ENCODE data around the gene CACNG6.
"Not testable (repeated sequence)": the region's sequence is repeated elsewhere in the genome, so short reads cannot be mapped to it uniquely, and the experiment has no call there.

Gene CACNG6

GRCh38 chr19:54021932-54022331 lies 30.5 kb downstream of the CACNG6 start:
- H3K4me3 ChIP-seq (ENCODE audit: low read length in 2 of 2) = no peak overlapping the region
- H3K9me3 ChIP-seq (ENCODE audit: control insufficient read depth in 2 of 2, low read length in 2 of 2) = no peaks in the 10 kb centered on the region
- no peak overlapping the region for H3K27ac ChIP-seq (ENCODE audit: low read depth in 2 of 2, low read length in 2 of 2)
- no peaks in the 10 kb centered on the region for H3K27me3 ChIP-seq (ENCODE audit: control insufficient read depth in 2 of 2, insufficient read depth in 2 of 2, low read length in 2 of 2)
- H3K4me1 ChIP-seq (ENCODE audit: control insufficient read depth in 2 of 2, insufficient read depth in 2 of 2, low read length in 2 of 2) = peaks cover 0 to 3% of the 10 kb centered on the region in 2 donors
- H3K9ac ChIP-seq (ENCODE audit: low read depth in 1 of 2, low read length in 2 of 2) = no peak overlapping the region
- H3K36me3 ChIP-seq (ENCODE audit: control insufficient read depth in 2 of 2, insufficient read depth in 2 of 2, low read length in 2 of 2) = no peaks in the 10 kb centered on the region

GRCh38 chr19:54023191-54023590 lies 31.8 kb downstream of the CACNG6 start:
- Histone ChIP-seq H3K9me3 (ENCODE audit: control insufficient read depth in 2 of 2, low read length in 2 of 2) (no peaks in the 10 kb centered on the region), H3K9ac (ENCODE audit: low read depth in 1 of 2, low read length in 2 of 2) (no peak overlapping the region), H3K36me3 (ENCODE audit: control insufficient read depth in 2 of 2, insufficient read depth in 2 of 2, low read length in 2 of 2) (no peaks in the 10 kb centered on the region), H3K27ac (ENCODE audit: low read depth in 2 of 2, low read length in 2 of 2) (no peak overlapping the region), H3K4me3 (ENCODE audit: low read length in 2 of 2) (no peak overlapping the region), H3K4me1 (ENCODE audit: control insufficient read depth in 2 of 2, insufficient read depth in 2 of 2, low read length in 2 of 2) (peaks cover 0 to 3% of the 10 kb centered on the region in 2 donors), H3K27me3 (ENCODE audit: control insufficient read depth in 2 of 2, insufficient read depth in 2 of 2, low read length in 2 of 2) (no peaks in the 10 kb centered on the region)

- H3K4me1 ChIP-seq (ENCODE audit: control insufficient read depth in 2 of 2, insufficient read depth in 2 of 2, low read length in 2 of 2) = peaks cover 0 to 3% of the 10 kb centered on the region in 2 donors
- no peaks in the 10 kb centered on the region for H3K27me3 ChIP-seq (ENCODE audit: control insufficient read depth in 2 of 2, insufficient read depth in 2 of 2, low read length in 2 of 2)
- no peak overlapping the region for H3K4me3 ChIP-seq (ENCODE audit: low read length in 2 of 2)
- no peaks in the 10 kb centered on the region for H3K9me3 ChIP-seq (ENCODE audit: control insufficient read depth in 2 of 2, low read length in 2 of 2)
- H3K27ac ChIP-seq (ENCODE audit: low read depth in 2 of 2, low read length in 2 of 2) = no peak overlapping the region
- H3K9ac ChIP-seq (ENCODE audit: low read depth in 1 of 2, low read length in 2 of 2) = no peak overlapping the region
- H3K36me3 ChIP-seq (ENCODE audit: control insufficient read depth in 2 of 2, insufficient read depth in 2 of 2, low read length in 2 of 2) = no peaks in the 10 kb centered on the region
Observed at GRCh38 chr19:54024660-54025059, 33.2 kb downstream of the CACNG6 start.

- Histone ChIP-seq H3K9ac (ENCODE audit: low read depth in 1 of 2, low read length in 2 of 2) (no peak overlapping the region), H3K9me3 (ENCODE audit: control insufficient read depth in 2 of 2, low read length in 2 of 2) (no peaks in the 10 kb centered on the region), H3K27me3 (ENCODE audit: control insufficient read depth in 2 of 2, insufficient read depth in 2 of 2, low read length in 2 of 2) (no peaks in the 10 kb centered on the region), H3K4me1 (ENCODE audit: control insufficient read depth in 2 of 2, insufficient read depth in 2 of 2, low read length in 2 of 2) (no peaks in the 10 kb centered on the region), H3K4me3 (ENCODE audit: low read length in 2 of 2) (no peak overlapping the region), H3K27ac (ENCODE audit: low read depth in 2 of 2, low read length in 2 of 2) (no peak overlapping the region), H3K36me3 (ENCODE audit: control insufficient read depth in 2 of 2, insufficient read depth in 2 of 2, low read length in 2 of 2) (no peaks in the 10 kb centered on the region)
Observed at GRCh38 chr19:54026656-54027055, 35.2 kb downstream of the CACNG6 start.

GRCh38 chr19:54029301-54029700 lies 37.9 kb downstream of the CACNG6 start:
- Histone ChIP-seq H3K4me3 (ENCODE audit: low read length in 2 of 2) (no peak overlapping the region), H3K27me3 (ENCODE audit: control insufficient read depth in 2 of 2, insufficient read depth in 2 of 2, low read length in 2 of 2) (no peaks in the 10 kb centered on the region), H3K9ac (ENCODE audit: low read depth in 1 of 2, low read length in 2 of 2) (no peak overlapping the region), H3K36me3 (ENCODE audit: control insufficient read depth in 2 of 2, insufficient read depth in 2 of 2, low read length in 2 of 2) (no peaks in the 10 kb centered on the region), H3K27ac (ENCODE audit: low read depth in 2 of 2, low read length in 2 of 2) (no peak overlapping the region), H3K9me3 (ENCODE audit: control insufficient read depth in 2 of 2, low read length in 2 of 2) (no peaks in the 10 kb centered on the region), H3K4me1 (ENCODE audit: control insufficient read depth in 2 of 2, insufficient read depth in 2 of 2, low read length in 2 of 2) (no peaks in the 10 kb centered on the region)

- Histone ChIP-seq H3K4me1 (ENCODE audit: control insufficient read depth in 2 of 2, insufficient read depth in 2 of 2, low read length in 2 of 2) (no peaks in the 10 kb centered on the region), H3K9me3 (ENCODE audit: control insufficient read depth in 2 of 2, low read length in 2 of 2) (no peaks in the 10 kb centered on the region), H3K9ac (ENCODE audit: low read depth in 1 of 2, low read length in 2 of 2) (no peak overlapping the region), H3K27ac (ENCODE audit: low read depth in 2 of 2, low read length in 2 of 2) (no peak overlapping the region), H3K4me3 (ENCODE audit: low read length in 2 of 2) (no peak overlapping the region), H3K27me3 (ENCODE audit: control insufficient read depth in 2 of 2, insufficient read depth in 2 of 2, low read length in 2 of 2) (no peaks in the 10 kb centered on the region), H3K36me3 (ENCODE audit: control insufficient read depth in 2 of 2, insufficient read depth in 2 of 2, low read length in 2 of 2) (no peaks in the 10 kb centered on the region)
Observed at GRCh38 chr19:54029930-54030490, 38.6 kb downstream of the CACNG6 start.

- Histone ChIP-seq H3K27me3 (ENCODE audit: control insufficient read depth in 2 of 2, insufficient read depth in 2 of 2, low read length in 2 of 2) (no peaks in the 10 kb centered on the region), H3K36me3 (ENCODE audit: control insufficient read depth in 2 of 2, insufficient read depth in 2 of 2, low read length in 2 of 2) (no peaks in the 10 kb centered on the region), H3K9ac (ENCODE audit: low read depth in 1 of 2, low read length in 2 of 2) (no peak overlapping the region), H3K4me1 (ENCODE audit: control insufficient read depth in 2 of 2, insufficient read depth in 2 of 2, low read length in 2 of 2) (no peaks in the 10 kb centered on the region), H3K27ac (ENCODE audit: low read depth in 2 of 2, low read length in 2 of 2) (no peak overlapping the region), H3K9me3 (ENCODE audit: control insufficient read depth in 2 of 2, low read length in 2 of 2) (no peaks in the 10 kb centered on the region), H3K4me3 (ENCODE audit: low read length in 2 of 2) (no peak overlapping the region)
Observed at GRCh38 chr19:54030895-54031586, 39.6 kb downstream of the CACNG6 start.

- Histone ChIP-seq H3K27me3 (ENCODE audit: control insufficient read depth in 2 of 2, insufficient read depth in 2 of 2, low read length in 2 of 2) (no peaks in the 10 kb centered on the region), H3K4me3 (ENCODE audit: low read length in 2 of 2) (no peak overlapping the region), H3K4me1 (ENCODE audit: control insufficient read depth in 2 of 2, insufficient read depth in 2 of 2, low read length in 2 of 2) (no peaks in the 10 kb centered on the region), H3K36me3 (ENCODE audit: control insufficient read depth in 2 of 2, insufficient read depth in 2 of 2, low read length in 2 of 2) (no peaks in the 10 kb centered on the region), H3K27ac (ENCODE audit: low read depth in 2 of 2, low read length in 2 of 2) (no peak overlapping the region), H3K9ac (ENCODE audit: low read depth in 1 of 2, low read length in 2 of 2) (no peak overlapping the region), H3K9me3 (ENCODE audit: control insufficient read depth in 2 of 2, low read length in 2 of 2) (no peaks in the 10 kb centered on the region)
Observed at GRCh38 chr19:54035215-54036178, 44.1 kb downstream of the CACNG6 start.

- not testable (repeated sequence) for H3K9me3 ChIP-seq (ENCODE audit: control insufficient read depth in 2 of 2, low read length in 2 of 2); H3K9ac ChIP-seq (ENCODE audit: low read depth in 1 of 2, low read length in 2 of 2); H3K4me3 ChIP-seq (ENCODE audit: low read length in 2 of 2); H3K36me3 ChIP-seq (ENCODE audit: control insufficient read depth in 2 of 2, insufficient read depth in 2 of 2, low read length in 2 of 2); H3K27me3 ChIP-seq (ENCODE audit: control insufficient read depth in 2 of 2, insufficient read depth in 2 of 2, low read length in 2 of 2); H3K4me1 ChIP-seq (ENCODE audit: control insufficient read depth in 2 of 2, insufficient read depth in 2 of 2, low read length in 2 of 2); H3K27ac ChIP-seq (ENCODE audit: low read depth in 2 of 2, low read length in 2 of 2)
Observed at GRCh38 chr19:54036542-54036941, 45.1 kb downstream of the CACNG6 start.

- no peaks in the 10 kb centered on the region for H3K27me3 ChIP-seq (ENCODE audit: control insufficient read depth in 2 of 2, insufficient read depth in 2 of 2, low read length in 2 of 2)
- no peaks in the 10 kb centered on the region for H3K36me3 ChIP-seq (ENCODE audit: control insufficient read depth in 2 of 2, insufficient read depth in 2 of 2, low read length in 2 of 2)
- no peaks in the 10 kb centered on the region for H3K4me1 ChIP-seq (ENCODE audit: control insufficient read depth in 2 of 2, insufficient read depth in 2 of 2, low read length in 2 of 2)
- H3K9ac ChIP-seq (ENCODE audit: low read depth in 1 of 2, low read length in 2 of 2) = no peak overlapping the region
- H3K4me3 ChIP-seq (ENCODE audit: low read length in 2 of 2) = no peak overlapping the region
- H3K9me3 ChIP-seq (ENCODE audit: control insufficient read depth in 2 of 2, low read length in 2 of 2) = no peaks in the 10 kb centered on the region
- H3K27ac ChIP-seq (ENCODE audit: low read depth in 2 of 2, low read length in 2 of 2) = no peak overlapping the region
Observed at GRCh38 chr19:54040003-54040402, 48.6 kb downstream of the CACNG6 start.

Data from mucosa of rectum (tissue), 2 donors.